ENCODE measurements around the gene ZNF205.
"Not testable (repeated sequence)": the region's sequence is repeated elsewhere in the genome, so short reads cannot be mapped to it uniquely, and the experiment has no call there.

Gene ZNF205

DNA sequence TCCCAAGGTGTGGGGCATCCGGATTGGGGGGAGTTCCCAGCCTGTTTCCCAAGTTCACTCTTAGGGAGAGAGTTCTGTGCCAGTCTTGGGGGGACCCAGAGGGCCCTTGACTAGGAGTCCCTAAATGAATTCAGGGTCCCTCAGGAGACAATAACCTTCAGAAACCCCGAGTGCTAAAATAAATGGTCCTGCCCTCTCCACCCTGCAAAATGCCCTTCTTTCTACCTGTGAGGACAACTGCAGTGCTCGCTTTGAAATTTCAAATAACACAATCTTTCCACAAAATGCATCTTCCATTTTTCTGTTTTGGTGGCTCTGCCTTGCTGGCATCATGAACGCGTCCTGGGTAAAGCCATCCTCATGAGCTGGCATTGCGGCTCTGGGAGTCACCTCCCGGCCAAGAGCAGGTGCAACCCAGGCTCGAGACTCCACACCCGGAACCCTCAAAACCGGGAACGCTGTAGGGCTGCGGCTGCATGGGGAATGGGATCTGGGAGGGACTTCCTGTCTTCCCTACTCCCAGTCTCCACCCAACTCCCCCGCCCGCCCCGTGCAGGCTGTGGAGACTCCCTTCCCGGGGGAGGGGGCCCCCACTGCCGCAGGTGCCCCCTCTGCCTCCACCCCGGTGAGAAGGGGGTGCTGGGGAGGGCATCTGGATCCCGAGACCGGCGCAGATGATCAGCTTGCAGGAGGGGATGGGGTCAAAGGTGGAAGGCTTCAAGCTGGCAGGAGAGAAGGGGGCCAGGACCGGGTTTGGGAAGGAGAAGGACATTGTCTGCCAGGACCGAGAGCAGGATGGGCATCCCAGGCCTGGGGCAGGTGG lies at the start of gene ZNF205:
Gene ZNF205, plus strand, starts transcription at position 529 of the 823 bp plus-strand sequence. CDS start 845 bp downstream, outside the sequence.
- DNase-seq = peak; percentile 90

GRCh38 chr16:3063625-3064386 lies 48.6 kb upstream of the ZNF205 start:
- no peak for DNase-seq

- no peak for DNase-seq
Observed at GRCh38 chr16:3065069-3065741, 47.2 kb upstream of the ZNF205 start, which contains the start of gene IL32. Gene IL32, plus strand, starts transcription at chr16:3065640. Its CDS starts 172 bp downstream, at chr16:3065812.

GRCh38 chr16:3065742-3066439 lies 46.5 kb upstream of the ZNF205 start:
- no peak for DNase-seq

DNA sequence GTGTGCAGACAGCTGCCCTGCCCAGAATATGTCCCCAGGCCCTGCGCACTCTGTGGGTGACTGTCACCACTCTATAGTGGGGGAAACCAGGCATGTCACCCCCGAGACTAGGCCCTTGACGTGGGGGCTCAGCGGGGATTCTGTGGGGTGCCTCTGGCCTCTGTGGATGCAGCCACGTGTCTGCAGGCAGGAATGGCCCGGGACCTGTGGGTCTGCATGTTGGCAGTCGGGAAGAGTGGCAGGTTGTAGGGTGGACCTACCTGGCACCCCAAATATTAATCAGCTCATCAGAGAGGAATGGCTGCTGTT lies 46.0 kb upstream of the ZNF205 start:
- no peak for DNase-seq

DNA sequence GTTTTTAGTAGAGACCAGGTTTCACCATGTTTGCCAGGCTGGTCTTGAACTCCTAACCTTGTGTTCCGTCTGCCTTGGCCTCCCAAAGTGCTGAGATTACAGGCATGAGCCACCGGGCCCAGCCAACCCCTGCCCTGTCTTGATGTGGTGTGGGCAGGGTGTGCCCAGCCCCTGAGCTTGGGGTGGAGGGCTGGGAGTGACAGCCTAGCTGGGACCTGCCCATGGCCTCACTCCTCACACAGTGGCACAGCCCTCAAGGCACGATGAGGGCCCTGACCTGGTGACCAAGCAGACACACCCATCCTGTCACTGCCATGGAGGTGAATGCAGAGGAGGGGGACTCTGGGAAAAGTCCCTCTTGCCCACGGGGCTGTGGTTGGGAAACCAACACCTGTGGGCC lies 43.9 kb upstream of the ZNF205 start:
- DNase-seq = no peak

GRCh38 chr16:3069146-3069545 lies 43.2 kb upstream of the ZNF205 start:
- DNase-seq = not testable (repeated sequence)

DNA sequence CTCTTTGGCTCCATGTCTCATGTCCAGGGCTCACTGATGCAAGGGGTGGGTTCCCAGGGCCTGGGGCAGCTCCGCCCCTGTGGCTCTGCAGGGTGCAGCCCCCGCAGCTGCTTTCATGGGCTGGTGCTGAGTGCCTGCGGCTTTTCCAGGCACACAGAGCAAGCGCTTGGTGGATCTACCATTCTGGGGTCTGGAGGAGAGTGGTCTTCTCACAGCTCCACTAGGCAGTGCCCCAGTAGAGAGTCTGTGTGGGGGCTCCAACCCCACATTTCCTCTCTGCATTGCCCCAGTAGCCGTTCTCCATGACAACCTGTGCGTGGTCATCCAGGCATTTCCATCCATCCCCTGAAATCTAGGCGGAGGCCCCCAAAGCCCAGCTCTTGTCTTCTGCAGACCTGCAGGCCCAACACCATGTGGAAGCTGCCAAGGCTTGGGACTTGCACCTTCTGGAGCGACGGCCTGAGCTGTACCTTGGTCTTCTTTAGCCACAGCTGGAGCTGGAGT lies 41.7 kb upstream of the ZNF205 start:
- no peak for DNase-seq

GRCh38 chr16:3071655-3072054 lies 40.7 kb upstream of the ZNF205 start:
- no peak for DNase-seq

DNA sequence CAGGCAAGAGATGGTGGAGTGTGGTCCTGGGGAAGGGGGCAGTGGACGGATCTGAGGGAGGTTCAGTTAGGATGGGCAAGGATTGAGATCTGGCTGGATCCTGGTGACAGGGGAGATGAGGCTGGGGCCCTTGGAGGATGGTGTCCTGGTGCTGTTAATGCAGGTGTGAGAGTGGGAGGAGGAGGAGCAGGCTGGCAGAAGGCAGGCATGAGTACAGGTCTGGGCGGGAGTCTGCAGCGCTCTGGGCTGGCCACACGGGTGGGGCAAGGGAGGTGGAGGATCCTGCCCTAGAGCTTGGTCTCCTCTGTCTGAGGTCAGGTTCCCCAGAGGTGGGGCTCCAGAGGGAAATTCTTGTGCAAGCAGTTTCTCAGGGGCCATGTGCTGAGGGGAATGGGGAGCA lies 40.2 kb upstream of the ZNF205 start:
- DNase-seq = not testable (repeated sequence)

GRCh38 chr16:3072576-3073263 lies 39.7 kb upstream of the ZNF205 start:
- not testable (repeated sequence) for DNase-seq

- DNase-seq = no peak
Observed at GRCh38 chr16:3073448-3073847, 38.9 kb upstream of the ZNF205 start.

DNA sequence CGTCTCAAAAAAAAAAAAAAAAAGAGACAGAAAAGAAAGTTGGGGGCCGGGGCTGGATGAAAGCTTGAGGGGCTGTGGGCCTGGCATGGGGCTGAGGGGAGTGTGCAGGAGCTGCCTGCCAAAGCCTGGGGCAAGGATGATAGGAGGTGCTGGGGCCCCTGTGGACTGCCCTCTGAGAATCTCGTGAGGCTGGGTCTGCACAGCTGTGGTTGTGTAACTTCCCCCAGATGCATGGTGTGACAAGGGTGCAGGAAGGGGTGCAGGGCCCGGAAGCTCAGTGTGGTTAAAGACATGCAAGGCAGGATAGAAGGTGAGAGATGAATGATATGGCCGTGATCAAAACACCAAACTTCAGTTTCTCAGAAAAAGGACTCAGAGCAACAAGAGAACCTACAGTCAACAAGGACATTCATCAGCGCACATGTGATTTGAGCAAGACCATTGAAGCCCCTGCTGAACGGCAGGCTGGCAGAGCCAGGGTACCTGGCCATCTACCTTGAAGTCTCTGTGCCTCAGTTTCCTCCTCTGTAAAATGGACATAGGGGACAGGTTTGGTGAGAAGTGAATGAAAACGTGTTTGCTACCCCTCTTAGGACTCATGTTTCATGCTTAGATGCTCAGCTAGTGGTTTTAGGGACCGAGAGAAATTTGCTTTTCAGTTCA lies 37.4 kb upstream of the ZNF205 start:
- no peak for DNase-seq

DNA sequence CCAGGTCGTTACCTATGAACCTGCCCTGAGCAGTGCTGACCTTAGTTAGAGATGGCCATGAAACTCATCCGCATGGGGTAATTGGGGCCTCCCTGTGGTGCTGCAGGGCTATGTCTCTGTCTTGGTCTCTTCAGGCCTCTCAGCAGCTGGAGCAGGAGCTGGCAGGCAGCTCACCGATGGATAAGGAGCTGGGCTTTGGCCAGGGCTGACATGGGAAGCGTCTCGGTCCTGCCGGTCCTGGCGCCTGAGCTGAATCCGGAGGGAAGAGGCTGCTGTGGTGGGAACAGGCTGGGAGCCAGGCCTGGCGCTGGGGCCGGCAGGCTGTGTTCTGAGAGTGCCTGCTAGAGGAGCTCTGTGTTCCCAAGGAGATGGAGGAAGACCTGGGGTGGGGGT lies 36.9 kb upstream of the ZNF205 start:
- no peak for DNase-seq

GRCh38 chr16:3075946-3076345 lies 36.4 kb upstream of the ZNF205 start:
- DNase-seq = not testable (repeated sequence)

DNA sequence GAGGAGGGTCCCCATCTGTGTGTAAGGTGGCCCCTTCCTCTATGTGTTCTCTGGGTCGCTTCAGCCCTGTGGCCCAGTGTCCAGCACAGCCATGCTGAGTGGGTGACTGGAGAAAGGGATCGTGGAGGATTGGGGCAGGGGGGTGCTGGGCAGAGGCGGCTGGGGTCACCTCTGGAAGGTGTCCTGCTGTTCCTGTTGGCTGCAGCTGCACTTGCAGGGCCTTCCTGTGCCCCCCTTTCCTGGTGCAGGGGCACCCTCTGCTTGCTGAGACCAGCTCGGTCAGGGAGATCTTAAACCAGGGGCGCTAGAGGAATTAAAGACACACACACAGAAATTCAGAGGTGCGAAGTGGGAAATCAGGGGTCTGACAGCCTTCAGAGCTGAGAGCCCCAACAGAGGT lies 35.8 kb upstream of the ZNF205 start:
- DNase-seq = no peak

DNA sequence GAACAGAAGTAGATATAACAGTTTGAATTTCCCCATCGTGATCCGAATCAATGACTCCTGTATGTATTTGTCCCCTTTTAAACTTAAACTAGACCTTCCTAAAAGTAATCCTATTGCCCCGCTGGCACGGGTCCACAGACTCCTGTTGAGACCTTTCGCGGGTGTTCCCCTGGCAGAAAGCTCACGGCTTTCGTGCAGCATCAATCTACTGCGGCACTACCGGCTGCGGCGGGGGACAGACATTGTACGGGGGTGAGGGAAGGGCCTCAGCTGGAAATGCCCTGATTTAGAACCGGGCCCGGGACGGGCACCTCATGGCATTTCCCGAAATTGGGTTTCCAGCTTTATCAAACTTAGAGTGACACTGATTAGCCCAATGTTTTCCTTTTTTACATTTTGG lies 32.4 kb upstream of the ZNF205 start:
- no peak for DNase-seq

DNA sequence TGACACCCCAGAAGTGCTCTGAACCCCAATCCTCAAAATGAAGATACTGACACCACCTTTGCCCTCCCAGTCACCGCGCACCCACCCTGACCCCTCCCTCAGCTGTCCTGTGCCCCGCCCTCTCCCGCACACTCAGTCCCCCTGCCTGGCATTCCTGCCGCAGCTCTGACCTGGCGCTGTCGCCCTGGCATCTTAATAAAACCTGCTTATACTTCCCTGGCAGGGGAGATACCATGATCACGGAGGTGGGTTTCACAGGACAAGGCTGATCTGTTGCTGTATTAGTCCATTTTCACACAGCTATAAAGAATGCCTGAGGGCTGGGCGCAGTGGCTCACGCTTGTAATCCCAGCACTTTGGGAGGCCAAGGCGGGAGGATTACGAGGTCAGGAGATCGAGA lies 30.4 kb upstream of the ZNF205 start:
- not testable (repeated sequence) for DNase-seq

DNA sequence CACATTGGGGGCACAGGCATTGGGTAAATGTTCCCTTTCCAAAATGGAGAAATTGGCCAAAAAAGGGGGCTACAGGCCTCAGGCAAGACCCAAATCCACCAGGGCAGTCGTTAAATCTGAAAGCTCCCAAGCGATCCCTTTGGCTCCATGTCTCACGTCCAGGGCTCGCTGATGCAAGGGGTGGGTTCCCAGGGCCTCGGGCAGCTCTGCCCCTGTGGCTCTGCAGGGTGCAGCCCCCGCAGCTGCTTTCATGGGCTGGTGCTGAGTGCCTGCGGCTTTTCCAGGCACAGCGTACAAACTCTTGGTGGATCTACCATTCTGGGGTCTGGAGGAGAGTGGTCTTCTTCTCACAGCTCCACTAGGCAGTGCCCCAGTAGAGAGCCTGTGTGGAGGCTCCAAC lies 29.0 kb upstream of the ZNF205 start:
- not testable (repeated sequence) for DNase-seq

DNA sequence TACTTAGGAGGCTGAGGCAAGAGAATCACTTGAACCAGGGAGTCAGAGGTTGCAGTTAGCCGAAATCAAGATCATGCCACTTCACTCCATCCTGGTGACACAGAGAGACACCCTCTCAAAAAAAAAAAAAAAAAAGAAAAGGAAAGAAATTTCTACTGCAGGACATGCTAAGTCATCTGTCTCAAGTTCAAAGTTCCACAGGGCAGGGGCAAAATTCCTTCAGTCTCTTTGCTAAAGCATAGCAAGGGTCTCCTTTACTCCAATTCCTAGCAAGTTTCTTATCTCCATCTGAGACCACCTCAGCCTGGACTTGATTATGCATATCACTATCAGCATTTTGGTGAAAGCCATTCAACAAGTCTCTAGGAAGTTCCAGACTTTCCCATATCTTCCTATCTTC lies 27.9 kb upstream of the ZNF205 start:
- no peak for DNase-seq

DNA sequence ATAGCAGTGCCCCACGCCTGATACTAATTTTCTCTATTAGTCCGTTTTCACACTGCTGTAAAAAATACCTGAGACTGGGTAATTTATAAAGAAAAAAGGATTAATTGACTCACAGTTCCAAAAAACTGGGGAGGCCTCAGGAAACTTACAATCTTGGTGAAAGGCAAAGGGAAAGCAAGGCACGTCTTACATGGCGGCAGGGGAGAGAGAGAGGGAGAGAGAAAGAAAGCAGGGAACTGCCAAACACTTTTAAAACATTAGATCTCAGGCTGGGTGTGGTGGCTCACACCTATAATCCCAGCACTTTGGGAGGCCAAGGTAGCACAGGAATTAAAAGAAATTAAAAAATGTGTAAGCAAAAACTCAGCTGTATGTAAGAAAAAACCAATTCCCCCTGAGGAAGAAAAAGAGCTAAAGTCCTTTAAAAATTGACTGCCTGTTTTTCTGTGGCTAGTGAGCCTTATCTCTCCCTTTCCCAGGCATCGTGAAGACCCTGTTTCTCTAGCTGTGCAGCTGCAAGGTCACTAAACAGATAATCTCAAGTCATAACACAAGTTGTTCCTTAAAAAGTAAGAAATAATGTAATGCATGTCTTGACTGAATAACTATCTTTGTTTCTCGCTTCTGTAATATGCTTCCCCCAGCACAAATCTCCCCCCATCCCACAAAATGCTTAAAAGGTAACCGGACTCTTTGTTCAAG lies 27.3 kb upstream of the ZNF205 start:
- no peak for DNase-seq

Data from NCI-H345 (cell line).